ENCODE data around the gene PRADC1.

PRADC1 gene

DNA sequence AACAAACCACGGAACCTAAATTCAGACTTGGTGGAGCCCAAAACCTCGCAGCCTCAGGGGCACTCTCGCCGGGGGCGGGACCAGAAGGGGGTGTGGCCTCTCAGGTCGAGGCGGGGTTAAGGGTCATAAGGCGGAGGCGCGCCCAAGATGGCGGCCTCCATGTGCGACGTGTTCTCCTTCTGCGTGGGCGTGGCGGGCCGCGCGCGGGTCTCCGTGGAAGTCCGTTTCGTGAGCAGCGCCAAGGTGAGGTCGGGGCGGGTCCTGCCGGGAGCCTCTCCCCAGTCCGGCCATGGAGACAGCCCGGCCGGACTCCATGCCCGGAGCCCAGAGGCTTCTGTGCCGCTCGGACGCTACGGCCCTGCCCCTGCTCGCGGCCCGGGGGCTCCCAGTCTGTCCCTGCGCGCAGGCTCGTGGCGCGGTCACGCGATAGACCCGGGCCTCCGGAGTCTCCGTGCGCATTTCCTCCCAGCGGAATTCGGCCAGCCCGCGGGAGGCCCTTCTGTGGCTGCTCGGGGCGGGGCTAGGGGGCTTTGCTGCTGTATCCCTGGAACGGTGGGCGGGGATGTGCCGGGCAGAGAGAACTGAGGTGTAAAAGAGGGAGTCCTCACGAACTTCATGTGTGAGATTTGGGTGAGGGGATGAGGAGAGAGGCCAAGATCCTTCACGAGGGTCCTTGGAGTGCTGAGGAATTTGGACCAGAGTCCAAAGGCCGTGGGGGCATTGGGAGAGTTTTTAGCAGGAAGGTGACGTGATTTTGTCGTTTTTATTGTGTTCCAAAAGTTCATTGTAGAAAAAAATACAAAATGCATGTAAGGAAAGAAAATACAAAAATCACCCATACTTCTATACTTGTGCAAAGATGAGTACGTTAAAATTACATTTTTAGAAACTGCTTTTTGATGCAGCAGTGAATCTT is 18.7 kb downstream of the PRADC1 start, which contains the start of gene SMYD5:
SMYD5 (plus strand) TSS at position 126 of the 916 bp plus-strand sequence; CDS start at position 148, 22 bp downstream.
- TF ChIP-seq, protein P1, sequence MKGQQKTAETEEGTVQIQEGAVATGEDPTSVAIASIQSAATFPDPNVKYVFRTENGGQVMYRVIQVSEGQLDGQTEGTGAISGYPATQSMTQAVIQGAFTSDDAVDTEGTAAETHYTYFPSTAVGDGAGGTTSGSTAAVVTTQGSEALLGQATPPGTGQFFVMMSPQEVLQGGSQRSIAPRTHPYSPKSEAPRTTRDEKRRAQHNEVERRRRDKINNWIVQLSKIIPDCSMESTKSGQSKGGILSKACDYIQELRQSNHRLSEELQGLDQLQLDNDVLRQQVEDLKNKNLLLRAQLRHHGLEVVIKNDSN (IDR thresholded peaks at IDR 0.05): 0 out of 2 replicates have a peak, but pooled peaks have one; percentile 11
- TF ChIP-seq, protein P2, sequence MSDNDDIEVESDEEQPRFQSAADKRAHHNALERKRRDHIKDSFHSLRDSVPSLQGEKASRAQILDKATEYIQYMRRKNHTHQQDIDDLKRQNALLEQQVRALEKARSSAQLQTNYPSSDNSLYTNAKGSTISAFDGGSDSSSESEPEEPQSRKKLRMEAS (IDR thresholded peaks at IDR 0.05): peak; percentile 98
- TF ChIP-seq EGR1 (IDR thresholded peaks at IDR 0.05) (peak; percentile 98), YY1 (IDR thresholded peaks at IDR 0.05; ENCODE audit: low read depth) (peak; percentile 98), CREB1 (IDR thresholded peaks at IDR 0.05; ENCODE audit: low read depth) (no peak), TCF12 (IDR thresholded peaks at IDR 0.05; ENCODE audit: low read depth) (peak; percentile 64), EP300 (IDR thresholded peaks at IDR 0.05; ENCODE audit: borderline replicate concordance) (no peak), TAF1 (IDR thresholded peaks at IDR 0.05; ENCODE audit: low read depth) (peak; percentile 90), TEAD4 (IDR thresholded peaks at IDR 0.05) (no peak), ZBTB7A (IDR thresholded peaks at IDR 0.05; ENCODE audit: low read depth) (0 out of 2 replicates have a peak, but pooled peaks have one; percentile 63), RAD21 (IDR thresholded peaks at IDR 0.05; ENCODE audit: low read depth) (no peak), CEBPB (IDR thresholded peaks at IDR 0.05) (0 out of 2 replicates have a peak, but pooled peaks have one; percentile 7), FOXM1 (IDR thresholded peaks at IDR 0.05; ENCODE audit: borderline replicate concordance, low read depth) (no peak), NFIC (IDR thresholded peaks at IDR 0.05) (no peak)
- TF ChIP-seq, protein P3, sequence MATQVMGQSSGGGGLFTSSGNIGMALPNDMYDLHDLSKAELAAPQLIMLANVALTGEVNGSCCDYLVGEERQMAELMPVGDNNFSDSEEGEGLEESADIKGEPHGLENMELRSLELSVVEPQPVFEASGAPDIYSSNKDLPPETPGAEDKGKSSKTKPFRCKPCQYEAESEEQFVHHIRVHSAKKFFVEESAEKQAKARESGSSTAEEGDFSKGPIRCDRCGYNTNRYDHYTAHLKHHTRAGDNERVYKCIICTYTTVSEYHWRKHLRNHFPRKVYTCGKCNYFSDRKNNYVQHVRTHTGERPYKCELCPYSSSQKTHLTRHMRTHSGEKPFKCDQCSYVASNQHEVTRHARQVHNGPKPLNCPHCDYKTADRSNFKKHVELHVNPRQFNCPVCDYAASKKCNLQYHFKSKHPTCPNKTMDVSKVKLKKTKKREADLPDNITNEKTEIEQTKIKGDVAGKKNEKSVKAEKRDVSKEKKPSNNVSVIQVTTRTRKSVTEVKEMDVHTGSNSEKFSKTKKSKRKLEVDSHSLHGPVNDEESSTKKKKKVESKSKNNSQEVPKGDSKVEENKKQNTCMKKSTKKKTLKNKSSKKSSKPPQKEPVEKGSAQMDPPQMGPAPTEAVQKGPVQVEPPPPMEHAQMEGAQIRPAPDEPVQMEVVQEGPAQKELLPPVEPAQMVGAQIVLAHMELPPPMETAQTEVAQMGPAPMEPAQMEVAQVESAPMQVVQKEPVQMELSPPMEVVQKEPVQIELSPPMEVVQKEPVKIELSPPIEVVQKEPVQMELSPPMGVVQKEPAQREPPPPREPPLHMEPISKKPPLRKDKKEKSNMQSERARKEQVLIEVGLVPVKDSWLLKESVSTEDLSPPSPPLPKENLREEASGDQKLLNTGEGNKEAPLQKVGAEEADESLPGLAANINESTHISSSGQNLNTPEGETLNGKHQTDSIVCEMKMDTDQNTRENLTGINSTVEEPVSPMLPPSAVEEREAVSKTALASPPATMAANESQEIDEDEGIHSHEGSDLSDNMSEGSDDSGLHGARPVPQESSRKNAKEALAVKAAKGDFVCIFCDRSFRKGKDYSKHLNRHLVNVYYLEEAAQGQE (IDR thresholded peaks at IDR 0.05; ENCODE audit: low read depth): no peak

DNA sequence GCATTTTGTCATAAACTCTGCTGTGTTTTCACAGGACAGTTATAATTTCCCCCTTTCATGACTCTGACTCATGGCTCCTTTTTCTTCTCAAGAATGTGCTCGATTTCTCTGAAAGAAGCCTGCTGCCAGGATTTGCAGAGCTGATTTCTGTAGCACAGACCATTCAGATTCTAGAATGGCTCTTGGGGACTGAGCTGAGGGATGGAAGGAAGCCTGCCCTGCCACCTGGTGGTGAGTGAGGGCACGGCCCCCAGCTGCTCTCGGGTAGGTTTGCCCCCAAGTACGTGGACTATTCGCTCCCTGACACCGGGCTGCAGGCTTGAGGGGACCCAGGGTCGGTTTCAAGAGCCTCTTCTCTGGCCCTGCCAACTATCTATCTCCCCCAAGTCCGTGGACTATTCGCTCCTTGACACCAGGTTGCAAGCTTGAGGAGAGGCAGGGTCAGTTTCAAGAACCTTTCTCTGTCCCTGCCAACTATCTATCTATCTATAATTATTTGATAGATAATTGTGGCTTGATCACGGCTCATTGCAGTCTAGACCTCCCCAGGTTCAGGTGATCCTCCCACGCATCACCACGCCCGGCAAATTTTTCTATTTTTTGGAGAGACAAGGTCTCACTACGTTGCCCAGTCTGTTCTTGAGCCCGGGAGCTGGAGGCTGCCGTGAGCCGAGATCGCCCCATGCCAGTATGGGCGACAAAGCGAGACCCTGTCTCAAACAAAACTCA is 20.4 kb downstream of the PRADC1 start:
- TF ChIP-seq RAD21 (IDR thresholded peaks at IDR 0.05; ENCODE audit: low read depth) (peak; percentile 70), CEBPB (IDR thresholded peaks at IDR 0.05) (no peak)

DNA sequence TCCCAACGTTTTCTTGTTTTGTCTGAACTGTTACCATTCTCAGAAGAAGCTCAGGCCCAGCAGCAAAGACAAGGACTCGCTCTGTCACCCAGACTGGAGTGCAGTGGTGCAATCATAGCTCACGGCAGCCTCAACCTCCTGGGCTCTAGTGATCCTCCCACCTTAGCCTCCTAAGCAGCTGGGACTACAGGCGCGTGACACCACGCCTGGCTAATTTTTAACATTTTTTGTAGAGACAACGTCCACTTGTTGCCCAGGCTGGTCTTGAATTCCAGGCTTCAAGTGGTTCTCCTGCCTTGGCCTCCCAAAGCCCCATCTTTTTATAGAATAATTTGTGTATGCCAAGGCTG is 21.0 kb downstream of the PRADC1 start:
- TF ChIP-seq NFIC (IDR thresholded peaks at IDR 0.05): no peak
- TF ChIP-seq RAD21 (IDR thresholded peaks at IDR 0.05; ENCODE audit: low read depth): no peak
- no peak for TF ChIP-seq TEAD4 (IDR thresholded peaks at IDR 0.05)

DNA sequence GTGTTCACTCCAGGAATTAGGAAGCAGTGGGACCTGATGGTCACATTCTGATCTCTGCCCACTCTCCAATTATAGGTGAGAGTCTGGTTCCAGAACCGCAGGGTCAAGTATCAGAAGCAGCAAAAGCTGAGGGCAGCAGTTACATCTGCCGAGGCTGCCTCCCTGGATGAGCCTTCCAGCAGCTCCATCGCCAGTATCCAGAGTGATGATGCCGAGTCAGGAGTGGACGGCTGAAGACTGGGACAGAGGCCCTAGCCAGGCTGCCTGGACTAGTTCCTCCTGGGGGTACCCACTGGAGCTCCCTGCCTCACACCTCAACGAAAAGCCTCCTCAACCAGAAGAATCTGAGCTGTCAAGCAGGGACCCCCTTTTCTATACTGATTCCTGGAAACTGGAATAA is 22.3 kb downstream of the PRADC1 start:
- TF ChIP-seq, protein P1 (IDR thresholded peaks at IDR 0.05): no peak
- TF ChIP-seq EGR1 (IDR thresholded peaks at IDR 0.05) (no peak), ZBTB7A (IDR thresholded peaks at IDR 0.05; ENCODE audit: low read depth) (no peak), TCF12 (IDR thresholded peaks at IDR 0.05; ENCODE audit: low read depth) (no peak), RAD21 (IDR thresholded peaks at IDR 0.05; ENCODE audit: low read depth) (no peak), CREB1 (IDR thresholded peaks at IDR 0.05; ENCODE audit: low read depth) (no peak), CEBPB (IDR thresholded peaks at IDR 0.05) (no peak)
- TF ChIP-seq, protein P3 (IDR thresholded peaks at IDR 0.05; ENCODE audit: low read depth): no peak

DNA sequence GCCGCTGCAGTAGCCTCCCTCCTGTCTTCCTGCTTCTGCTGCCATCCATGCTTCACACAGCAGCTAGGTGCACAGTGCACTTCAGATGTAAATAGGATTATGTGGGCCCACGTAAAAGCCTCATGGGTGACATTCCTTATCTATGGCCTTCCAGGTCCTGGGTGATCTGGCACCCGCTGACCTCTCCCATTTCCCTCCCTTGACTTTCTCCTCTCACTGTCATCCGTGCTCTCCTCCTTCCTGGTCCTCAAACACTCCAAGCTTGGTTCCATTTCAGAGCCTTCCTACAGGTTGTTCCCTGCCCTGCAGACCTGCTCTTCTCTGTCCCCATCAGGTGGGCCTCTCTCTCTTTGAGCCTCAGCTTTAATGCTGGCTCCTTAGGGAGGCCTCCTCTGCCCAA is 23.0 kb downstream of the PRADC1 start:
- no peak for TF ChIP-seq TAF1 (IDR thresholded peaks at IDR 0.05; ENCODE audit: low read depth)
- no peak for TF ChIP-seq NFIC (IDR thresholded peaks at IDR 0.05)
- TF ChIP-seq CEBPB (IDR thresholded peaks at IDR 0.05): no peak
- TF ChIP-seq, protein P1 (IDR thresholded peaks at IDR 0.05): no peak
- TF ChIP-seq FOXM1 (IDR thresholded peaks at IDR 0.05; ENCODE audit: borderline replicate concordance, low read depth): no peak
- no peak for TF ChIP-seq YY1 (IDR thresholded peaks at IDR 0.05; ENCODE audit: low read depth)
- TF ChIP-seq, protein P2 (IDR thresholded peaks at IDR 0.05): no peak
- TF ChIP-seq CREB1 (IDR thresholded peaks at IDR 0.05; ENCODE audit: low read depth): no peak
- no peak for TF ChIP-seq TEAD4 (IDR thresholded peaks at IDR 0.05)
- no peak for TF ChIP-seq EP300 (IDR thresholded peaks at IDR 0.05; ENCODE audit: borderline replicate concordance)
- TF ChIP-seq ZBTB7A (IDR thresholded peaks at IDR 0.05; ENCODE audit: low read depth): no peak
- TF ChIP-seq, protein P3 (IDR thresholded peaks at IDR 0.05; ENCODE audit: low read depth): no peak
